ENCODE results near the gene PTPRQ.

The PTPRQ gene

GRCh38 chr12:80556566-80556965 lies 112.5 kb downstream of the PTPRQ start:
- no peak for DNase-seq (ENCODE audit: low read depth)

DNA sequence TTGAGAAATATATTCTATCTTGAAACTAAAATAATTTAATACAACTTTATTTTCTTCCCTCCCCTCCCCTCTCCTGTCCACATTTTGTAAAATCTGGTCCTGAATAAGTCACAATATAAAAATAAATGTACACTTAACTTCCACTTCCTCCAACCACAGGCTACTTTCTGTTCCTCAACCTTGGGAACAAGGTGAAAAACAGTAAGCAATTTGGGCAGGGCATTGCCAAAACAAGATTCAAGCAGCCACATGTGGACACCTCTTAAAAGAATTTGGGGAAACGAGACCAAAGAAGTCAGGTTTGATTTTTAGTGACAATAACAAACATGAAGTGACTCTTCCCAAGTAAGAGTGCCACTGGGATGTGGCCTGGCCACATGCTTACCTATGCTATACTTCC lies 115.7 kb downstream of the PTPRQ start:
- DNase-seq (ENCODE audit: low read depth) = no peak

DNA sequence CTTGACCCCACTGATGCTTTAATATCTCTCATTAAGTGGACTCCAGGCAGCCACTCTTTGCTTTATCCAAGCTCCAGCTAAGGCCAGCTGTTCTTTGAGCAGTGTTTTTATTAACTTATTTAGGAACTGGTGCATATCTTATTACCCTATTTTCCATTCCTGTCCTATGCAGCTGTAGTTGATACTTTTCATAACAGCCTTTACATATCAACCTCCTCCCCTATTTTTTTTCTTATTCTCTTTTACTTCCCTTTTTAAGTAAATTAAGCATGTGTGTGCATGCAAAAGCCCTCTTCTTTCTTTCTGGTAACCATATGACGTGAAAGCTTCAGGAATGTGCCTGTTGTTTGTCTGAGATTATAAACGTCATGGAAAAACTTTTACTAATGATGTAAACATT lies 121.2 kb downstream of the PTPRQ start:
- DNase-seq (ENCODE audit: low read depth) = no peak

DNA sequence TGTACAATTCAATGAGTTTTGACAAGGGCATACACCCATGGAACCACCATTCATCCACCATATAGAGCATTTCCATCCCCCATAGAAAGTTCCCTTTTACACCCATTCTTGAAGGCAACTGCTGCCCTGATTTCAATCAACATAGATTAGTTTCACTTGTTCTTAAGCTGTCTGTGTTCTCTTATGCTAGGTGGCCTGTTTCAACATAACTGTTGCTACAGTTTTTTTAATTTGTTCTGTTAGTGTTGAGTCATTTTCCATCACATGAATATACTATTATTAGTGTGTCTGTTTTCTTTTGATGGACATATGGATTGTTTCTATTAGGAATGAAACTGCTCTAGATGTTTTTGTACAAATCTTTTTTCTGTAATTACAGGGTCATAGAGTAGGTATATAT lies 123.4 kb downstream of the PTPRQ start:
- no peak for DNase-seq (ENCODE audit: low read depth)

DNA sequence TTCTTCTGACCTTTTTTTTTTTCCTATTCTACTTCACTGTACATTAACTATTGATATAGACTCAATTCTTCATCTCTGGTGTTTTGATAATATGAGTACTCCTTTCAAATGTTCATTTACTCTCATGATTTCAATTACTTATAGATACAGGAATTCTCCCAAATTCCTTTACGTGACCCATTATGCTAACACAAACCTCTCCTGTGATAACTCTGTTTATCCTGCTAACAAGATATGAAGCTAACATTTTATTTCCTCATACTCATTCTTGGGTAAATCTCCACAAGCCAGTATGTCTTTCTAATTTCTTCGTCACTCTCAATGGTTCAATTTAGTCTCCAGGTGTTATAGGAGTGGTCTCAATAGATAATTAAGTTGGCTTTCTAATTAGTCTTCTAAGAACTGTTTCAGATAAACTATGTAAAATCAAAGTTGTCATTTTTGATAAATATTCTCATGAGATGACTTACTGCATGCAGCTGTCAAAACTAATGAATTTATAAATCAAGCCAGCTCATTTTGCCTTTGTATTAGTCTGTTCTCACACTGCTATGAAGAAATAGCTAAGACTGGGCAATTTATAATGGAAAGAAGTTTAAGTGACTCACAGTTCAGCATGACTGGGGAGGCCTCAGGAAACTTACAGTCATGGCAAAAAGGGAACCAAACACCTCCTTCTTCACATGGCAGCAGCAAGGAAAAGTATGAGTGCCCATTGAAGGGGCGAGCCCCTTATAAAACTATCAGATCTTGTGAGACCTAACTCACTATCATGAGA lies 132.8 kb downstream of the PTPRQ start:
- no peak for DNase-seq (ENCODE audit: low read depth)

GRCh38 chr12:80580254-80580653 lies 136.2 kb downstream of the PTPRQ start:
- DNase-seq (ENCODE audit: low read depth) = peak; percentile 97

- no peak for DNase-seq (ENCODE audit: low read depth)
These were observed 137.7 kb downstream of the PTPRQ start for GRCh38 chr12:80581783-80582182.

DNA sequence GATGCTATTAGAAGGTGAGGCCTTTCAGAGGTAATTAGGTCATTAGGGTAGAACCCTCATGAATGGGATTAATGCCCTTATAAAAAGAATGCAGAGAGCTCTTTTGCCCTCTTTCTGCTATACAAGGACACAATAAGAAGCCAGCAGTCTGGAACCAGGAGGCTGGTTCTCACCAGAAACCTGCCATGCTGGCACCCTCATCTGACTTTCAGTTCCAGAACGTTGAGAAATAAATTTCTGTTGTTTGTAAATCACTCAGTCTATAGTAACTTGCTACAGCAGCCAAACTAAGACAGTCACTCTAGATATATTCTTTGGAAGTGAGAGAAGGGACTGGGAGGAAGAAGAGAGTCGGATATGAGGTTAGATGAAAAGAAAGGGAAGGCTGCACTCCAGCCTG lies 138.4 kb downstream of the PTPRQ start:
- no peak for DNase-seq (ENCODE audit: low read depth)

DNA sequence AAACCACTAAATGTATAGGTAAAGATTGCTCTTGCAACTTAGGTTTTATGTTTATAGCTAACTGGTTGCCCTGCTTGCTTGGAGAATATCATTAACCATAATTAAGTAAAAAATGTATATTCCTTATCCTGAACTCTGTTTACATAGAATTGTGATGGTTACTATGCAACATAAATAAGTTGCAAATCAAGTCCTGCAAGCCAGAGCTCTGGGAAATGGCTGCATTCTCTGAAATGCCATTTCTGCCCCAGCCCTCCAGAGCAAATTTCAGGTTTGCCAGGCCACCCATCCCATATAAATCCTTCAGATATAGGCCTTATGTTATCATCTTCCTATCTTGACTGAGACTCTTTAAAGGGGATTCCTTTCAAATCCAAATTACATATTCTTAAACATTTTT lies 145.0 kb downstream of the PTPRQ start:
- no peak for DNase-seq (ENCODE audit: low read depth)

- DNase-seq (ENCODE audit: low read depth) = no peak
These were observed 146.1 kb downstream of the PTPRQ start for GRCh38 chr12:80590085-80590484.

GRCh38 chr12:80593766-80594165 lies 149.7 kb downstream of the PTPRQ start:
- peak; percentile 90 for DNase-seq (ENCODE audit: low read depth)

- no peak for DNase-seq (ENCODE audit: low read depth)
These were observed 152.5 kb downstream of the PTPRQ start for GRCh38 chr12:80596509-80596908.

DNA sequence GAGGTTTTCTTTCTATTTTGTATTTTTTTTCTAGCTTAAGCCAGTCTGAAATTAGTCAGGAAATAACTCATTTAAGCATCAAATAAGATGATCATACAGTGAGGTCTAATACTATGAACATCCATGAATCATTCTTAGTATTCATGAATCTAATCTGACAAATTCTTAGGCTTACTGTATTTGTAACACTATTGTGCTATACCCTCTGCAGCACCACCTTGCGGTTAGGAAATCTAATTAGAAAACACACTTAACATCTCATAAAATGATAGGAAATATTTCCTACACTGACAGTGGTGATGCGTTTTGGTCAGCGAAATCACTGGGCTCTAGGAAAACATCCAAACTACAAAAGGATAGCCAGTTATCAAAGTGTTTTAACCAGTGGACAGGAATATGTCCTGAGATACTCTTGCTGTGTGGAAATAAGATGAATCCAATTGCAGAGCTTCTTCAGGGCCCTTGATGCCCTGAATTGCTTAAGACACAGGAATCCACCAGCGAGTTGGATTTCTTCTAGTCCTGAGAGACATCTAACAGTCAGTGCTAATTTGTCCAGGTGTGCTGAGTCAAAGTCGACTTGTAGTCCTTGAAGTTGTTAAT lies 154.1 kb downstream of the PTPRQ start:
- peak; percentile 88 for DNase-seq (ENCODE audit: low read depth)

GRCh38 chr12:80602455-80602854 lies 158.4 kb downstream of the PTPRQ start:
- DNase-seq (ENCODE audit: low read depth) = no peak

GRCh38 chr12:80607361-80608135 lies 163.5 kb downstream of the PTPRQ start:
- DNase-seq (ENCODE audit: low read depth) = no peak

DNA sequence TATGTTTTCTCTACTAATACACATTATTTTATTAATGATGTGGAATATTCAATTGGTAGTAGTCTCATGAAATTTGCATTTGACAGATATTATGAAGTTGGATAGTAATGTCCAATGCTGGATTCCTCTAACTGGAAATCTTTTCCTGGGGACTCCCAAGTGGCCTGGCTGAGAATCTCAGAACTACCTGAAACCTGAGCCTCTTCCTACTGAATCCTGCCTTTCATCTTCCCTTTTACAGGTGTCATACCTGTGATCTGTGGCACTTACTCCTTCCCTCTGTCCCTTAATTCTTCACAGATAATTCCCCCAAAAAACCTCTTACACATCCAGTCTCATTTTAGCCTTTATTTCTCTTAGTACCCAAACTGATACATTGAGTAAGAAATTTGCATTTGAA lies 173.7 kb downstream of the PTPRQ start:
- DNase-seq (ENCODE audit: low read depth) = no peak

DNA sequence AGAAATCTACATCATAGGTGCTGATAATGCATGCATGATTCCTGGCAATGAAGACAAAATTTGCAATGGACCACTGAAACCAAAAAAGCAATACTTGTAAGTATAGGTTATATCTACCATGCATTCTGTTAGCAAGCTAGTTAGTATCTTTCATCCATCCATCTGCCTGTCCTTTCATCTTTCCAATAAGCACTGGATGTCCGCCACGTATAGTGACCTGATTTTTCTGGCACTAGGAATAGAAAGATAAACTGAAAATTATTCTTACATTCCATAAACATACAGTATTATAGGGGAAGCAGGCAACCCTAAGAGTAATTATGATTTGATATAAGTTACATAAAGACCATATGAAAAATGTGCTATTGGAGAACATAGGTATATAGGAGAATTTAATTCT lies 176.2 kb downstream of the PTPRQ start:
- no peak for DNase-seq (ENCODE audit: low read depth)

DNA sequence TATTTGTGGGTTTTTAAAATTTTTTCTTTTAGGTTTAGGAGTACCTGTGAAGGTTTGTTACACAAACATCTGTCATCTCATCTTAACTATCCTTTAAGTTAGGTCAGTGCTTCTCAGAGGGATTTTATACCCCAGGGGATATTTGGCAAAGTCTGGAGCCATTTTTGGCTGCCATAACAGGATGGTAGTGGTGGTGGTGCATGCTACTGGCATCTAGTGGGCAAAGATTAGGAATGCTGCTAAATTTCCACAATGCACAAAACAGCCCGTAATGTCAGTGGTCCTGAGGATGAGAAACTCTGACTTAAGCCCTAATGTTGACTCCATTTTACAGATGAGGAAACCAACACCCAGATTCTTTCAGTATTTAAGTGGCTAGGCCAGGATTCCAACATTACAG lies 178.2 kb downstream of the PTPRQ start:
- DNase-seq (ENCODE audit: low read depth) = peak; percentile 38

- no peak for DNase-seq (ENCODE audit: low read depth)
These were observed 181.0 kb downstream of the PTPRQ start for GRCh38 chr12:80625051-80625450.

GRCh38 chr12:80625901-80626300 lies 181.9 kb downstream of the PTPRQ start:
- no peak for DNase-seq (ENCODE audit: low read depth)

DNA sequence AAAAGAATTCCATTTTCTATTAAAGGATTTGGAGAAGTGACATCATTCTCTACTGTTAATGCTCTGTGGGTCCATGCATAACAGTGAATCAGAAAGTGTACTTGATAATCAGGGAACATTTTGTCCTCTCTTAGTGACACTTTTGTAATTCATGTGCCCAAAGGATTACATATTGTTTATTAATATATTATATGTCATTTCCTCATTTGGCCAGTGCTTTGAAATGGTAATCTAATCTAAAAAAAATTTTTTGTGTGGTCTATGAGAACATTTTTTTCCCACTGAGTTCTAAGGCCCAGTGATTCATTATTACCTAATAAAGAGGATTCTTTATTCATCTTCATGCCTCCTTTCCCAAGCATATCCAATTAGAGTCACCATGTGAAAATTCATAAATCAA lies 183.7 kb downstream of the PTPRQ start:
- DNase-seq (ENCODE audit: low read depth) = peak; percentile 35

DNA sequence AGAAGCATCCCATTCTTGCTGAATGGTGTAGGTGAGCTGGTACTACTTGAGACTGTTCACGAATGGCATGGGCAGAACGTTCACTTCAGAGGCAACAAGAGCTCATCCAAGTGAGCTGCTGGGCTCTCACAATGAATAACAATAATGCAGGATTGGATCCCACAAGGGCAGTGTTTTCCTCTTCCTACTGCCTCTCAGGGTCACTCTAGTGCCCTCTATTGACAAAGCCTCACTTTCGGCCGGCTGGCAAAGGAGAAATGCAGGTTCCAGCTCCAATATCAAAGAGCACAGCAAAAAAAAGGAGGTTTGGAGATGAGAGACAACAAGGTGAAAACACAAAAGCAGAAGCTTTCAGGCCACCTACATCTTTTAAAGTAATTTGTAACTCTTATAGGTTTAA lies 188.8 kb downstream of the PTPRQ start:
- DNase-seq (ENCODE audit: low read depth) = no peak

DNA sequence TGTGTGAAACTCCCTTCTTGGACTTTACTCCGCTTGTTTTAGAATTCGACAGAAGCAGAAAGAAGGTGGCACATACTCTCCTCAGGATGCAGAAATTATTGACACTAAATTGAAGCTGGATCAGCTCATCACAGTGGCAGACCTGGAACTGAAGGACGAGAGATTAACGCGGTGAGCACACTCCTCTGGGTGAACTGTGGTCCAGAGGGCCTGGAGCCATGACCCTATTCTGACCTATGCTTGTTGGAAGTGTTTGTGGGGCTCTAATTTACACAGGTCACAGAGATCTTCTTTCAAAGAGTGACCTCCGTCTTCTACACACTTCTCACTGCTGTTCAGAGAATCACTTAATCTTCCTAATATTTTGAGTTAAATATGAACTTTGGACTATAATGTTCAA lies 190.9 kb downstream of the PTPRQ start:
- DNase-seq (ENCODE audit: low read depth) = no peak

Data from HS-5 (cell line).